GM23248 (cell line): Measurements from ENCODE around the gene SLC1A2. TPM values are rescaled to one million over a fixed set of nuclear protein-coding genes. Genes with fewer than 3 reads are reported as not detected.

Source experiments
- DNase-seq: peaks from one replicate; pipeline ENCODE4 v3.0.0-alpha.2; 2015
- H2AFZ ChIP-seq: fragments of 200-600 bp; sonication (generic); 2 replicates; pipeline ENCODE4 v1.6.1; 2016; ENCODE audit warnings: antibody characterized with exemption
- H3F3A ChIP-seq: fragments of 200-600 bp; sonication (generic); 2 replicates; pipeline ENCODE4 v1.6.1; 2016; ENCODE audit warnings: mild to moderate bottlenecking, antibody characterized with exemption, mixed run types; ENCODE audit not compliant: insufficient read depth
- H3K27ac ChIP-seq: fragments of 200-600 bp; sonication (generic); 2 replicates; pipeline ENCODE4 v1.5.1; 2016; ENCODE audit warnings: mild to moderate bottlenecking
- H3K27me3 ChIP-seq: fragments of 200-600 bp; sonication (generic); replicated peaks from 2 replicates; pipeline ENCODE4 v1.6.1; 2016; ENCODE audit warnings: mild to moderate bottlenecking; ENCODE audit not compliant: insufficient read depth
- H3K36me3 ChIP-seq: fragments of 200-600 bp; sonication (generic); 2 replicates; pipeline ENCODE4 v1.6.1; 2016; ENCODE audit warnings: low read depth, mild to moderate bottlenecking
- H3K4me1 ChIP-seq: fragments of 200-600 bp; sonication (generic); 2 replicates; pipeline ENCODE4 v1.6.1; 2016; ENCODE audit warnings: mild to moderate bottlenecking; ENCODE audit not compliant: insufficient read depth
- H3K4me2 ChIP-seq: fragments of 200-600 bp; sonication (generic); one replicate; pipeline ENCODE4 v1.6.1; 2016; ENCODE audit warnings: mild to moderate bottlenecking; ENCODE audit not compliant: unreplicated experiment
- H3K4me3 ChIP-seq: fragments of 200-600 bp; sonication (generic); 2 replicates; pipeline ENCODE4 v1.5.1; 2016; ENCODE audit warnings: mild to moderate bottlenecking
- H3K79me2 ChIP-seq: fragments of 200-600 bp; sonication (generic); 2 replicates; pipeline ENCODE4 v1.6.1; 2016; ENCODE audit warnings: mild to moderate bottlenecking; ENCODE audit not compliant: insufficient read depth
- H3K9ac ChIP-seq: fragments of 200-600 bp; sonication (generic); 2 replicates; pipeline ENCODE4 v1.6.1; 2016; ENCODE audit warnings: mild to moderate bottlenecking
- H3K9me2 ChIP-seq: fragments of 200-600 bp; sonication (generic); 2 replicates; pipeline ENCODE4 v1.6.1; 2016; ENCODE audit warnings: mixed run types, mild to moderate bottlenecking, moderate library complexity; ENCODE audit not compliant: insufficient read depth
- H3K9me3 ChIP-seq: fragments of 200-600 bp; sonication (generic); one replicate; pipeline ENCODE4 v1.6.1; 2017; ENCODE audit warnings: low read depth
- H4K20me1 ChIP-seq: fragments of 200-600 bp; sonication (generic); 2 replicates; pipeline ENCODE4 v1.6.0; 2016; ENCODE audit not compliant: insufficient read depth
- EZH2 ChIP-seq: fragments of 200-600 bp; sonication (generic); IDR thresholded peaks from 2 replicates; pipeline ENCODE4 v1.6.1; 2018; ENCODE audit warnings: antibody characterized with exemption, mild to moderate bottlenecking; ENCODE audit not compliant: insufficient read depth, poor library complexity, severe bottlenecking
- EZH2phosphoT487 ChIP-seq: fragments of 200-600 bp; sonication (generic); IDR thresholded peaks from 2 replicates; pipeline ENCODE4 v1.6.1; 2018; ENCODE audit warnings: antibody characterized with exemption, moderate library complexity, mild to moderate bottlenecking, low read depth; ENCODE audit not compliant: insufficient read depth
- WGBS, 2 experiments: methylation state at CpG; one replicate each; pipeline ENCODE4 v1.1.6; 2015 to 2017; ENCODE audit warnings: low lambda C conversion rate in 2 of 2, low coverage in 1 of 2; ENCODE audit errors: missing lambda C conversion rate in 2 of 2; 5-methylcytosine and 5-hydroxymethylcytosine counted together
- in situ Hi-C: fragments of 300-500 bp; cut with MboI; formaldehyde crosslinking; loops from 2 replicates; pipeline ENCODE4 v1.15.0; 2020
- polyA plus RNA-seq: library from polyadenylated mRNA; unstranded; fragments of >200 nt; fragmentation: Nextera tagmentation; extraction: Ambion mirVana; gene quantifications from 2 replicates; pipeline ENCODE4 v1.2.1, GENCODE V29; 2016
- total RNA-seq: library from RNA; depleted of rRNA; stranded (reverse); fragments of >200 nt; shearing (Covaris generic); gene quantifications from 2 replicates; pipeline ENCODE4 v1.2.3, GENCODE V29; 2014

The SLC1A2 gene
- total and polyA plus RNA-seq, 2 experiments from 2014 or later, result 0.88 to 1.2 TPM

DNA sequence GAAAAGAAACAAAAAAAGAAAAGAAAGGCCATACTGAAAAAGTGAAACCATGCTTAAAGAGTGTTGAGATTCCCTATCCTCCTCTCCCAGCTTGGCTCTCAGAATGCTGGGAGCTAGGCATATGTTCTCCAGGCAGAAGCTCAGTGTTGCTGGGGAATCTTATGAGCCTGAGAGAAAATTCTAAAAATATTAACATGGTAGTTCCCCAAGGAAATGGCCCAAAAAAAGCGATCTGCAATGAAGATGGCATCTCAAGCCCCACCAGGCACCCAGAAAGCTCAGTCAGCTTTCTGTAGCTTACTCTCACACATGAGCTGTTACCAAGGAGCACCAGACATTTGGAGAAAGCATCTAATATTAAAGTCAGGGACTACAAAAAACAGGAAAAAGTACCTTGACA, 185.8 kb downstream of the SLC1A2 start:
- no peak overlapping the region for H3K4me2 ChIP-seq

DNA sequence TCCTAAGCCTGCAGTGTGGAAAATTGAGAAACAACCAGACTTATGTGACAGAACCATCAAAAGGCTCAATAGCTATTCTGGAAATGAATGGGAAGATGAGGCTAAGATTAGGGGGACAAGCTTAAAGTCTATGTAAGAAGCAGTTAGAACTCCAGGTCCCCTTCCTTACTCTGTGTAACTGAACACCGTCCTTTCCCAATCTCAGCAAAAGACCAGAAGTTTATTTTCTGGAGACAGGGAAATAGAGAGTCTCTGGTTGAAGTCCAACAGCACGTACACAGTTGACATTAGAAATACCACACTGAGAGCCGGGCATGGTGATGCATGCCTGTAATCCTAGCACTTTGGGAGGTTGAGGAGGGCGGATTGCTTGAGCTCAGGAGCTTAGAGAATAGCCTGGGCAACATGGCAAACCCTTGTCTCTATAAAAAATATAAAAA, 186.4 kb downstream of the SLC1A2 start:
- H3F3A ChIP-seq, result peaks cover 93% of the 10 kb centered on the region
- TF ChIP-seq EZH2phosphoT487, result no peak
- TF ChIP-seq EZH2, result no peak
- H3K27me3 ChIP-seq, result no peaks in the 10 kb centered on the region
- no peak overlapping the region for H3K4me3 ChIP-seq
- WGBS, 2 experiments, result 91 to 95% methylated on average over 4 of the region's 4 CpGs
- peaks cover 23% of the 10 kb centered on the region for H3K4me1 ChIP-seq
- no peaks in the 10 kb centered on the region for H3K79me2 ChIP-seq
- no peaks in the 10 kb centered on the region for H3K9me3 ChIP-seq
- H2AFZ ChIP-seq, result no peak overlapping the region
- H3K9ac ChIP-seq, result no peak overlapping the region
- H3K4me2 ChIP-seq, result no peak overlapping the region
- no peak for DNase-seq
- peak overlapping the region; percentile 11; the same call in 1 of the 2 replicates for H3K27ac ChIP-seq
- H4K20me1 ChIP-seq, result no peaks in the 10 kb centered on the region
- in situ Hi-C loops, result no loop called here
- no peaks in the 10 kb centered on the region for H3K9me2 ChIP-seq
- H3K36me3 ChIP-seq, result peaks cover 49% of the 10 kb centered on the region

More for the DNA sequence above, 185.8 kb downstream of the SLC1A2 start:
- Histone ChIP-seq H3K27me3 (no peaks in the 10 kb centered on the region), H3K27ac (peak overlapping the region; percentile 11; the same call in 1 of the 2 replicates), H3F3A (peaks cover 87% of the 10 kb centered on the region), H3K4me1 (peaks cover 19% of the 10 kb centered on the region), H3K79me2 (no peaks in the 10 kb centered on the region), H4K20me1 (no peaks in the 10 kb centered on the region), H3K36me3 (peaks cover 43% of the 10 kb centered on the region), H3K9ac (no peak overlapping the region), H3K4me3 (no peak overlapping the region), H2AFZ (no peak overlapping the region), H3K9me3 (no peaks in the 10 kb centered on the region), H3K9me2 (no peaks in the 10 kb centered on the region)
- TF ChIP-seq EZH2phosphoT487, result no peak
- TF ChIP-seq EZH2, result no peak
- no peak for DNase-seq
- in situ Hi-C loops, result no loop called here
- 7 to 14% methylated on average over 1 of the region's 1 CpG for WGBS, 2 experiments

DNA sequence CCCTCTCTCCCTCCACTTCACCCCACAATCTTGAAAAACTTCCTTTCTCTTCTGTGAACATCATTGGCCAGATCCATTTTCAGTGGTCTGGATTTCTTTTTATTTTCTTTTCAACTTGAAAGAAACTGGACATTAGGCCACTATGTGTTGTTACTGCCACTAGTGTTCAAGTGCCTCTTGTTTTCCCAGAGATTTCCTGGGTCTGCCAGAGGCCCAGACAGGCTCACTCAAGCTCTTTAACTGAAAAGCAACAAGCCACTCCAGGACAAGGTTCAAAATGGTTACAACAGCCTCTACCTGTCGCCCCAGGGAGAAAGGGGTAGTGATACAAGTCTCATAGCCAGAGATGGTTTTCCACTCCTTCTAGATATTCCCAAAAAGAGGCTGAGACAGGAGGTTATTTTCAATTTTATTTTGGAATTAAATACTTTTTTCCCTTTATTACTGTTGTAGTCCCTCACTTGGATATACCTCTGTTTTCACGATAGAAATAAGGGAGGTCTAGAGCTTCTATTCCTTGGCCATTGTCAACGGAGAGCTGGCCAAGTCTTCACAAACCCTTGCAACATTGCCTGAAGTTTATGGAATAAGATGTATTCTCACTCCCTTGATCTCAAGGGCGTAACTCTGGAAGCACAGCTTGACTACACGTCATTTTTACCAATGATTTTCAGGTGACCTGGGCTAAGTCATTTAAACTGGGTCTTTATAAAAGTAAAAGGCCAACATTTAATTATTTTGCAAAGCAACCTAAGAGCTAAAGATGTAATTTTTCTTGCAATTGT, 188.1 kb downstream of the SLC1A2 start:
- Histone ChIP-seq H3K4me3 (no peak overlapping the region), H3K4me1 (peaks cover 23% of the 10 kb centered on the region), H3K9me3 (no peaks in the 10 kb centered on the region), H4K20me1 (no peaks in the 10 kb centered on the region), H3K27ac (no peak overlapping the region; the same call in none of the 2 replicates), H3K36me3 (peaks cover 61% of the 10 kb centered on the region), H3F3A (peaks cover 100% of the 10 kb centered on the region), H3K9ac (no peak overlapping the region), H3K9me2 (no peaks in the 10 kb centered on the region), H2AFZ (no peak overlapping the region), H3K4me2 (no peak overlapping the region), H3K79me2 (no peaks in the 10 kb centered on the region), H3K27me3 (no peaks in the 10 kb centered on the region)
- DNase-seq, result no peak
- TF ChIP-seq EZH2 (no peak), EZH2phosphoT487 (no peak)
- in situ Hi-C loops, result no loop called here
- WGBS, 2 experiments, result 80 to 86% methylated on average over 5 of the region's 5 CpGs

DNA sequence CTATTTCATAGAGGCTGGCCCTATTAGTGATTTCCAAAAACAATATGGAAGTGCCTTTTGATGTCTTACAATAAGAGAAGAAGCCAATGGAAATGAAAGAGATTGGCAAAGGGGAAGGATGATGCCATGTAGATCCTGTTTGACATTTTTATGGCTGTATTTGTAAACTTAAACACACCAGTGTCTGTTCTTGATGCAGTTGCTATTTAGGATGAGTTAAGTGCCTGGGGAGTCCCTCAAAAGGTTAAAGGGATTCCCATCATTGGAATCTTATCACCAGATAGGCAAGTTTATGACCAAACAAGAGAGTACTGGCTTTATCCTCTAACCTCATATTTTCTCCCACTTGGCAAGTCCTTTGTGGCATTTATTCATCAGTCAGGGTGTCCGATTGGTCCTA, 189.0 kb downstream of the SLC1A2 start:
- Histone ChIP-seq H3K27me3 (no peaks in the 10 kb centered on the region), H3K9me3 (no peaks in the 10 kb centered on the region), H3K4me2 (no peak overlapping the region), H2AFZ (no peak overlapping the region), H3K4me1 (peaks cover 14% of the 10 kb centered on the region), H3K36me3 (peaks cover 69% of the 10 kb centered on the region), H3K9me2 (no peaks in the 10 kb centered on the region), H3K9ac (no peak overlapping the region), H3K27ac (peak overlapping the region; percentile 16; the same call in 1 of the 2 replicates), H4K20me1 (no peaks in the 10 kb centered on the region), H3K4me3 (no peak overlapping the region), H3K79me2 (0 out of 2 replicates have a peak, but pooled peaks cover under 1% of the 10 kb centered on the region), H3F3A (peaks cover 100% of the 10 kb centered on the region)
- no peak for DNase-seq
- WGBS, 2 experiments, result 100% methylated on average over 1 of the region's 1 CpG
- TF ChIP-seq EZH2, result no peak
- no peak for TF ChIP-seq EZH2phosphoT487
- in situ Hi-C loops, result no loop called here
